Thoracic aorta (tissue), 2 donors: ENCODE results near the gene DNAH3. TPM values are rescaled to one million over a fixed set of nuclear protein-coding genes. Genes with fewer than 3 reads are reported as not detected.

Source experiments
- ATAC-seq: fragments of 150-250 bp; one replicate; pipeline ENCODE4 v1.8.0; 2017; ENCODE audit warnings: low read depth; ENCODE audit not compliant: insufficient number of reproducible peaks, low FRiP score
- DNase-seq: peaks from one replicate; pipeline ENCODE4 v3.0.0-alpha.2; 2020; ENCODE audit warnings: low spot score
- H3K27ac ChIP-seq, 2 donors: fragments of 200-600 bp; sonication (generic); 1 replicate in 1 of 2; 2 replicates in 1 of 2; pipeline ENCODE4 v1.5.1; 2016; ENCODE audit warnings: mild to moderate bottlenecking in 2 of 2, moderate library complexity in 2 of 2
- H3K27me3 ChIP-seq: fragments of 200-600 bp; sonication (generic); replicated peaks from 2 replicates; pipeline ENCODE4 v1.6.0; 2016; ENCODE audit warnings: mild to moderate bottlenecking; ENCODE audit not compliant: insufficient read depth
- H3K36me3 ChIP-seq: fragments of 200-600 bp; sonication (generic); one replicate; pipeline ENCODE4 v1.5.1; 2016
- H3K4me1 ChIP-seq, 2 donors: fragments of 200-600 bp; sonication (generic); 1 replicate in 1 of 2; 2 replicates in 1 of 2; pipeline versions ENCODE4 v1.5.1 to v1.6.0; 2016; ENCODE audit warnings: low read depth in 2 of 2, mild to moderate bottlenecking in 1 of 2; ENCODE audit not compliant: control insufficient read depth in 1 of 2
- H3K4me3 ChIP-seq: fragments of 200-600 bp; sonication (generic); 2 replicates; pipeline ENCODE4 v1.5.1; 2016; ENCODE audit warnings: mild to moderate bottlenecking
- H3K9me3 ChIP-seq: fragments of 200-600 bp; sonication (generic); 2 replicates; pipeline ENCODE4 v1.5.1; 2016
- CTCF ChIP-seq: fragments of 200-600 bp; sonication (generic); IDR thresholded peaks from one replicate; pipeline ENCODE4 v1.5.1; 2019; ENCODE audit warnings: antibody characterized with exemption
- total RNA-seq, 2 donors: library from RNA; depleted of rRNA; stranded (reverse); fragments of >200 nt; gene quantifications; one replicate each; pipeline versions ENCODE4 v1.1.0 to v1.2.3, GENCODE V29; 2016

The DNAH3 gene
- total RNA-seq, 2 donors from 2014 or later = not detected

DNA sequence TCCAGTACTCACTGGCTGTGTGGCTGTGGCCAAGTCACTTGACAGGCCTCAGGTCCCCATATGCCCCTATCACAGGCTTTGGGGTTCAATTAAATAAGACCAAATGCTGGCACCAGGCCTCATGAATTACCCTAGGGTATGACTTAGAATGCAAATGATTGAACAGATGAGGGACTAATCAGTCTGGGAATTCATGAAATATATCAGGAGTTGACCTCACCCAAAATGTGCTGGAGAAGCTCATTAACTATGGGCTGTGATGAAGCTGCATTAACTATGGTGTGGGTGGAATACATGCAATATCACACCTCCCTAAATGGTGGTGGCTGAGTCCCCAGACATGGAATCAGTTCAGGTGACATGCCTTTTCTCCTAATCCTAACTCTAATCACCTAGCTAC, 72.1 kb downstream of the DNAH3 start:
- Histone ChIP-seq H3K27ac (no peak overlapping the region), H3K9me3 (no peaks in the 10 kb centered on the region), H3K4me3 (no peak overlapping the region), H3K36me3 (no peaks in the 10 kb centered on the region), H3K4me1 (no peaks in the 10 kb centered on the region), H3K27me3 (no peaks in the 10 kb centered on the region)
- no peak for DNase-seq
- ATAC-seq = no peak
- no peak for TF ChIP-seq CTCF

GRCh38 chr16:21076186-21076883, 74.3 kb downstream of the DNAH3 start:
- Histone ChIP-seq H3K9me3 (no peaks in the 10 kb centered on the region), H3K36me3 (no peaks in the 10 kb centered on the region), H3K27ac (no peak overlapping the region), H3K27me3 (no peaks in the 10 kb centered on the region), H3K4me3 (no peak overlapping the region), H3K4me1 (no peaks in the 10 kb centered on the region)
- DNase-seq (no peak), ATAC-seq (no peak)
- no peak for TF ChIP-seq CTCF

GRCh38 chr16:21075252-21075651, 75.4 kb downstream of the DNAH3 start:
- Histone ChIP-seq H3K27ac (no peak overlapping the region), H3K36me3 (no peaks in the 10 kb centered on the region), H3K27me3 (no peaks in the 10 kb centered on the region), H3K9me3 (no peaks in the 10 kb centered on the region), H3K4me1 (no peaks in the 10 kb centered on the region), H3K4me3 (no peak overlapping the region)
- ATAC-seq (no peak), DNase-seq (no peak)
- no peak for TF ChIP-seq CTCF

- Histone ChIP-seq H3K36me3 (no peaks in the 10 kb centered on the region), H3K4me3 (no peak overlapping the region), H3K27me3 (no peaks in the 10 kb centered on the region), H3K4me1 (no peaks in the 10 kb centered on the region), H3K9me3 (no peaks in the 10 kb centered on the region), H3K27ac (no peak overlapping the region)
- TF ChIP-seq CTCF = no peak
- no peak for ATAC-seq
- DNase-seq = no peak
These were observed 77.7 kb downstream of the DNAH3 start for GRCh38 chr16:21072976-21073375.

DNA sequence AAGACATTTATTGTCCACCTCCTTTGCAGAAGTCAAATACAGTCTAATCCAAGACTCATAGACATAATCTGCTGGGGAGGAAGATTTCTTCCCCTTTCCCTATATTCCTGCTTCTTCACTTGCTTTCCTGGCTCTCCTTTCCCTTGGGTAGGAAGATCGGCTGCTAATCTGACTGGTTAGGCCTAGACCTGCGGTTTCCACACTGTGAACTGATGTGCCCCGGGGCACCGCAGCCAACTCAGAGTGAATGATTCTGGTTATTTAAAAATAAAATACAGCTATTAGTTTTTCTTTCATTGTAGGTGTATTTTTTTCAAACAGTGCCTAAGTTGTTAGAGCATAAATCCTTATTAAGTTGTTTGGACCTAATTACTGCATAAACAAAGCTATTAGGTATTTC, 78.9 kb downstream of the DNAH3 start:
- no peaks in the 10 kb centered on the region for H3K27me3 ChIP-seq
- H3K4me1 ChIP-seq = no peaks in the 10 kb centered on the region
- TF ChIP-seq CTCF = no peak
- no peaks in the 10 kb centered on the region for H3K36me3 ChIP-seq
- no peaks in the 10 kb centered on the region for H3K9me3 ChIP-seq
- DNase-seq (no peak), ATAC-seq (no peak)
- no peak overlapping the region for H3K4me3 ChIP-seq
- H3K27ac ChIP-seq = no peak overlapping the region
